Measurements from ENCODE around the gene HMCN2. TPM values are rescaled to one million over a fixed set of nuclear protein-coding genes. Genes with fewer than 3 reads are reported as not detected.
A peak's percentile ranks its signal among the peaks of the same experiment; 100 is the strongest.

HMCN2 gene
- total RNA-seq, 1 donor from 2014 or later = 7.8 TPM

GRCh38 chr9:130225071-130225470 lies 40.5 kb upstream of the HMCN2 start:
- H3K27ac ChIP-seq = no peak overlapping the region
- no peak overlapping the region for H3K4me3 ChIP-seq
- DNase-seq (no peak), ATAC-seq (no peak)
- intact Hi-C loops (cut with DNase I) = no loop called here
- no peaks in the 10 kb centered on the region for H3K36me3 ChIP-seq
- H3K9me3 ChIP-seq = no peaks in the 10 kb centered on the region
- TF ChIP-seq CTCF (IDR thresholded peaks at IDR 0.05) = no peak
- H3K27me3 ChIP-seq = no peaks in the 10 kb centered on the region
- no peaks in the 10 kb centered on the region for H3K4me1 ChIP-seq

GRCh38 chr9:130225586-130225985 lies 40.0 kb upstream of the HMCN2 start:
- DNase-seq = no peak
- no peaks in the 10 kb centered on the region for H3K36me3 ChIP-seq
- no peaks in the 10 kb centered on the region for H3K27me3 ChIP-seq
- no peaks in the 10 kb centered on the region for H3K9me3 ChIP-seq
- ATAC-seq = no peak
- TF ChIP-seq CTCF (IDR thresholded peaks at IDR 0.05) = no peak
- no peaks in the 10 kb centered on the region for H3K4me1 ChIP-seq
- intact Hi-C loops (cut with DNase I) = no loop called here
- no peak overlapping the region for H3K4me3 ChIP-seq
- H3K27ac ChIP-seq = no peak overlapping the region

- no peaks in the 10 kb centered on the region for H3K4me1 ChIP-seq
- no peak for DNase-seq
- H3K36me3 ChIP-seq = no peaks in the 10 kb centered on the region
- intact Hi-C loops (cut with DNase I) = no loop called here
- no peaks in the 10 kb centered on the region for H3K9me3 ChIP-seq
- no peaks in the 10 kb centered on the region for H3K27me3 ChIP-seq
- peak; percentile 48 for ATAC-seq
- no peak for TF ChIP-seq CTCF (IDR thresholded peaks at IDR 0.05)
- no peak overlapping the region for H3K27ac ChIP-seq
- H3K4me3 ChIP-seq = no peak overlapping the region
Measured at GRCh38 chr9:130226112-130226511, 39.4 kb upstream of the HMCN2 start.

GRCh38 chr9:130227833-130228232 lies 37.7 kb upstream of the HMCN2 start:
- intact Hi-C loops (cut with DNase I) = no loop called here
- Histone ChIP-seq H3K36me3 (no peaks in the 10 kb centered on the region), H3K4me3 (no peak overlapping the region)

GRCh38 chr9:130229759-130230158 lies 35.8 kb upstream of the HMCN2 start:
- ATAC-seq = no peak
- intact Hi-C loops (cut with DNase I) = no loop called here

More at GRCh38 chr9:130227833-130228232, 37.7 kb upstream of the HMCN2 start:
- ATAC-seq (no peak), DNase-seq (no peak)
- Histone ChIP-seq H3K27ac (no peak overlapping the region), H3K27me3 (no peaks in the 10 kb centered on the region), H3K9me3 (no peaks in the 10 kb centered on the region), H3K4me1 (no peaks in the 10 kb centered on the region)
- TF ChIP-seq CTCF (IDR thresholded peaks at IDR 0.05) = no peak

More at GRCh38 chr9:130229759-130230158, 35.8 kb upstream of the HMCN2 start:
- DNase-seq = no peak
- Histone ChIP-seq H3K4me3 (no peak overlapping the region), H3K4me1 (no peaks in the 10 kb centered on the region), H3K27ac (no peak overlapping the region), H3K9me3 (no peaks in the 10 kb centered on the region), H3K27me3 (no peaks in the 10 kb centered on the region), H3K36me3 (no peaks in the 10 kb centered on the region)
- TF ChIP-seq CTCF (IDR thresholded peaks at IDR 0.05) = no peak
